Measurements from ENCODE around the gene LRRC25. TPM values are rescaled to one million over a fixed set of nuclear protein-coding genes. Genes with fewer than 3 reads are reported as not detected.
A peak's percentile ranks its signal among the peaks of the same experiment; 100 is the strongest.

The LRRC25 gene
- total and polyA plus RNA-seq, 2 of the 4 experiments (the other 2 are of a cell fraction), result 0.03 TPM; not detected in 1

DNA sequence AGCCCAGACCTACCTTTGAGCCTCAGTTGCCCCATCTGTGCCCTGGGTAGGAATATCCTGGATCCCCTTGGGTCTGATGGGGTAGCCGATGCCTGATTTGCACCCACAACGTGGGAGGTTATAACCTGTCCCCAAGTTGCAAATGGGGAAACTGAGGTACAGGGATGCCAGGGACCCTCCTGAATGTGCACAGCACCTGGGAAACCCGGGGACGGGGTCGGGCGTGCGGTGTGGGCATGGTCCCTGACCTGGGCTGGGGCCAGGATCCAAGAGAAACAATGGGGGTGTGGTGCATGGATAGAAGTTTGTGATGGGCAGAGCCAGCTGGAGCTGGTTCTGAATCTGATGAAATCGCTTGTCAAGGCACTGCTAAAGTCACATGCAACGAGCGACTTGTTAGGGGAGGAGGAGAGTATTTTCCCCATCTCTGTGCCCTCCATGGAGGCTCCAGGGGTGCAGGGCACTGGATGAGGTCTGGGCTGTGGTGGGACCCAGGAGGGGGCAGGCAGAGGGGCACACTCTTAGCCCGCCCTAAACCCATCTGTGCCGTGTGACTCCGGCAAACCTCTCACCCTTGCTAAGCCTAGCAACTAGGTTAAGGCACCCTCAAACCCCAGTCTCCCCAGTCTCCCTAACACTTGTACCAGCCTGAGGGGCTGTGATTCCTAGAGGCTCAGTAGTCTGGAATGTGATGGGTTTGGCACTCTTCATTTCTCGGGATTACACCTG lies 10.7 kb downstream of the LRRC25 start (continued):
- TF ChIP-seq MAFK (IDR thresholded peaks at IDR 0.05; ENCODE audit: low read depth, low read length) (no peak), FOS (IDR thresholded peaks at IDR 0.05; ENCODE audit: low read depth, low read length) (no peak)

DNA sequence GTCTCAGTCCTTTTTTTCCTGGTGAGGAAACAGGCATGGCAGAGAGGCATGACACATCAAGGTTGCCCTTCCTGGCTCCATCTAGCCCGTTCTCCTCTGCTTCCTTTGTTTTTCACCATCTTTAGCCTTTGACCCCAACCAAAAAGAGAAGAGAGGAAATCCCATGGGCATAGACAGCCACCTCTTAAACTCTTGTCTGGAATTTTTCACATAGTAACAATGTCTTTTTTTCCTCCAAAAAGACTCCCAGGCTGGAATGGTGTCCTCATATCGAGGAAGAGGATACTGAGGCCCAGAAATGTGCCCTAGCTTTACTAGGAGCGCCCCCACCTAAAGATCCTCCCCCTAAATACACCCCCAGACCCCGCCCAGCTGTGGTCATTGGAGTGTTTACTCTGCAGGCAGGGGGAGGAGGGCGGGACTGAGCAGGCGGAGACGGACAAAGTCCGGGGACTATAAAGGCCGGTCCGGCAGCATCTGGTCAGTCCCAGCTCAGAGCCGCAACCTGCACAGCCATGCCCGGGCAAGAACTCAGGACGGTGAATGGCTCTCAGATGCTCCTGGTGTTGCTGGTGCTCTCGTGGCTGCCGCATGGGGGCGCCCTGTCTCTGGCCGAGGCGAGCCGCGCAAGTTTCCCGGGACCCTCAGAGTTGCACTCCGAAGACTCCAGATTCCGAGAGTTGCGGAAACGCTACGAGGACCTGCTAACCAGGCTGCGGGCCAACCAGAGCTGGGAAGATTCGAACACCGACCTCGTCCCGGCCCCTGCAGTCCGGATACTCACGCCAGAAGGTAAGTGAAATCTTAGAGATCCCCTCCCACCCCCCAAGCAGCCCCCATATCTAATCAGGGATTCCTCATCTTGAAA lies 11.5 kb downstream of the LRRC25 start, which contains the start of gene GDF15:
Gene GDF15, plus strand, starts transcription at position 484 of the 868 bp plus-strand sequence. Its CDS starts 32 bp downstream, at position 516.
- ChIA-PET POLR2A (ENCODE audit: unreplicated experiment) (interaction anchor here (0.7 kb wide), 1 partner anchor 23 kb away, joined by 3 read pairs; no protein-coding TSS in a partner anchor), CTCF (interaction anchor here (0.8 kb wide), 1 partner anchor 33 kb away, joined by 4 read pairs; the partner anchor contains the start of gene SSBP4)
- dilution Hi-C loops (cut with HindIII; ENCODE audit: low sequenced_read_pairs, unreplicated experiment) (no loop called here), in situ Hi-C loops (cut with MboI; ENCODE audit: low sequenced_read_pairs) (no loop called here), intact Hi-C loops (cut with micrococcal nuclease) (no loop called here)
- peak within 1 kb of the TSS; percentile 86 for H2BK120ac ChIP-seq (ENCODE audit: low read depth, low read length)
- H3K36me3 ChIP-seq (ENCODE audit: control insufficient read depth, insufficient read depth, low read length), result peaks cover 9% of the 10 kb centered on the region; the same call in 1 of the 2 replicates
- peak within 1 kb of the TSS; percentile 94 for H4K5ac ChIP-seq (ENCODE audit: low read depth, low read length)
- no peaks in the 10 kb centered on the region for H3K9me3 ChIP-seq (ENCODE audit: control insufficient read depth, insufficient read depth, low read length)
- H3K9ac ChIP-seq (ENCODE audit: low read depth, low read length), result peak within 1 kb of the TSS; percentile 4
- peak; percentile 79 for ATAC-seq (ENCODE audit: low read depth)
- peak within 1 kb of the TSS; percentile 88 for H3K14ac ChIP-seq (replicated peaks; ENCODE audit: low read depth, low read length)
- peak within 1 kb of the TSS; percentile 81 for H3K23ac ChIP-seq (ENCODE audit: low read depth, low read length)
- peak within 1 kb of the TSS; percentile 59 for H3K4ac ChIP-seq (ENCODE audit: low read depth, low read length)
- peak within 1 kb of the TSS; percentile 83 for H3K4me3 ChIP-seq (ENCODE audit: insufficient read depth, low read depth, low read length)
- H3K18ac ChIP-seq (ENCODE audit: low read depth, low read length), result peak within 1 kb of the TSS; percentile 83
- H3K9me1 ChIP-seq (ENCODE audit: insufficient read depth, low read length), result peaks cover 6% of the 10 kb centered on the region; the same call in 1 of the 2 replicates
- peak within 1 kb of the TSS in 1 of 2 experiments; percentile 49; a peak in 3 of 4 replicates for H4K8ac ChIP-seq (ENCODE audit: low read depth in 2 of 2, low read length in 2 of 2)
- H4K20me1 ChIP-seq (ENCODE audit: insufficient read depth, low read length), result peaks cover 24% of the 10 kb centered on the region
- H3K27ac ChIP-seq (ENCODE audit: insufficient read depth, low read length), result peak within 1 kb of the TSS; percentile 21; the same call in 1 of the 2 replicates
- peak; percentile 87 for DNase-seq
- WGBS, 2 experiments (ENCODE audit: extremely low coverage in 2 of 2, insufficient read length in 1 of 2), result 25% methylated on average over 13 of the region's 33 CpGs; no CpG with 5 or more reads in 1 of the 2 experiments
- H3K27me3 ChIP-seq (ENCODE audit: control insufficient read depth, insufficient read depth, low read length), result no peaks in the 10 kb centered on the region
- H2AFZ ChIP-seq (replicated peaks; ENCODE audit: low read length, poor library complexity), result peak within 1 kb of the TSS; percentile 86
- H2BK15ac ChIP-seq (ENCODE audit: low read depth, low read length), result peak within 1 kb of the TSS; percentile 87; the same call in 2 of the 3 replicates
- peak within 1 kb of the TSS; percentile 66 for H4K91ac ChIP-seq (ENCODE audit: insufficient read depth, low read depth, low read length)
- H3K79me1 ChIP-seq (ENCODE audit: low read depth in 1 of 2, low read length in 2 of 2), result peaks cover 0 to 34% of the 10 kb centered on the region in 2 experiments; a peak in 3 of 4 replicates
- peaks cover 12% of the 10 kb centered on the region for H3K4me1 ChIP-seq (ENCODE audit: control insufficient read depth, insufficient read depth, low read length)
- H3K4me2 ChIP-seq (ENCODE audit: low read depth, low read length), result peak within 1 kb of the TSS; percentile 84
- BruUV-seq (replicated peaks), result TSS peak; percentile 61
- peak within 1 kb of the TSS; percentile 92 for H2AK5ac ChIP-seq (ENCODE audit: low read depth, low read length)
- peak within 1 kb of the TSS; percentile 93 for H2AK9ac ChIP-seq (replicated peaks; ENCODE audit: low read depth, low read length, poor library complexity)
- H3K56ac ChIP-seq (ENCODE audit: extremely low read depth, insufficient read depth, low read length), result peak within 1 kb of the TSS; percentile 24; the same call in 1 of the 2 replicates
- peak within 1 kb of the TSS; percentile 86 for H2BK20ac ChIP-seq (ENCODE audit: low read depth, low read length)
- H2BK5ac ChIP-seq (ENCODE audit: low read depth, low read length, poor library complexity, severe bottlenecking), result peak within 1 kb of the TSS; percentile 51
- peak; percentile 56; the same call in 1 of the 2 replicates for TF ChIP-seq MAZ (IDR thresholded peaks at IDR 0.05; ENCODE audit: borderline replicate concordance, low read depth, low read length)
- TF ChIP-seq, protein P1, sequence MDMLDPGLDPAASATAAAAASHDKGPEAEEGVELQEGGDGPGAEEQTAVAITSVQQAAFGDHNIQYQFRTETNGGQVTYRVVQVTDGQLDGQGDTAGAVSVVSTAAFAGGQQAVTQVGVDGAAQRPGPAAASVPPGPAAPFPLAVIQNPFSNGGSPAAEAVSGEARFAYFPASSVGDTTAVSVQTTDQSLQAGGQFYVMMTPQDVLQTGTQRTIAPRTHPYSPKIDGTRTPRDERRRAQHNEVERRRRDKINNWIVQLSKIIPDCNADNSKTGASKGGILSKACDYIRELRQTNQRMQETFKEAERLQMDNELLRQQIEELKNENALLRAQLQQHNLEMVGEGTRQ (IDR thresholded peaks at IDR 0.05; ENCODE audit: low read depth, low read length), result no peak
- TF ChIP-seq RAD21 (IDR thresholded peaks at IDR 0.05; ENCODE audit: low read length), result peak; percentile 31
- no peak for TF ChIP-seq RFX5 (IDR thresholded peaks at IDR 0.05; ENCODE audit: low read depth, low read length)
- peak; percentile 35 for TF ChIP-seq SMC3 (IDR thresholded peaks at IDR 0.05; ENCODE audit: low read depth, low read length)
- TF ChIP-seq CHD1 (IDR thresholded peaks at IDR 0.05; ENCODE audit: low read depth, low read length), result no peak
- TF ChIP-seq FOS (IDR thresholded peaks at IDR 0.05; ENCODE audit: low read depth, low read length), result no peak
- TF ChIP-seq, protein P2, sequence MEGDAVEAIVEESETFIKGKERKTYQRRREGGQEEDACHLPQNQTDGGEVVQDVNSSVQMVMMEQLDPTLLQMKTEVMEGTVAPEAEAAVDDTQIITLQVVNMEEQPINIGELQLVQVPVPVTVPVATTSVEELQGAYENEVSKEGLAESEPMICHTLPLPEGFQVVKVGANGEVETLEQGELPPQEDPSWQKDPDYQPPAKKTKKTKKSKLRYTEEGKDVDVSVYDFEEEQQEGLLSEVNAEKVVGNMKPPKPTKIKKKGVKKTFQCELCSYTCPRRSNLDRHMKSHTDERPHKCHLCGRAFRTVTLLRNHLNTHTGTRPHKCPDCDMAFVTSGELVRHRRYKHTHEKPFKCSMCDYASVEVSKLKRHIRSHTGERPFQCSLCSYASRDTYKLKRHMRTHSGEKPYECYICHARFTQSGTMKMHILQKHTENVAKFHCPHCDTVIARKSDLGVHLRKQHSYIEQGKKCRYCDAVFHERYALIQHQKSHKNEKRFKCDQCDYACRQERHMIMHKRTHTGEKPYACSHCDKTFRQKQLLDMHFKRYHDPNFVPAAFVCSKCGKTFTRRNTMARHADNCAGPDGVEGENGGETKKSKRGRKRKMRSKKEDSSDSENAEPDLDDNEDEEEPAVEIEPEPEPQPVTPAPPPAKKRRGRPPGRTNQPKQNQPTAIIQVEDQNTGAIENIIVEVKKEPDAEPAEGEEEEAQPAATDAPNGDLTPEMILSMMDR (conservative IDR thresholded peaks at IDR 0.05; ENCODE audit: low read depth, low read length), result peak; percentile 60
- no peak for TF ChIP-seq CEBPB (IDR thresholded peaks at IDR 0.05; ENCODE audit: low read depth, low read length)
- TF ChIP-seq BHLHE40 (IDR thresholded peaks at IDR 0.05; ENCODE audit: low read depth, low read length), result no peak
